Heart left ventricle (tissue), 13 donors: ENCODE measurements around the gene MMP21.

ENCODE experiments used
- POLR2A ChIP-seq, 2 donors: fragments of 450-650 bp; IDR thresholded peaks; one replicate each; pipeline ENCODE4 v1.6.1; 2017; ENCODE audit warnings: antibody characterized with exemption in 2 of 2, mild to moderate bottlenecking in 2 of 2, moderate library complexity in 2 of 2
- TF ChIP-seq, protein P1 (sequence below), 12 donors: fragments of 200-600 bp; sonication (generic) in 4 of 12; IDR thresholded peaks; one replicate each; pipeline versions ENCODE4 v1.5.0 to v1.8.0; 2018 to 2022; ENCODE audit warnings: antibody characterized with exemption in 12 of 12, mild to moderate bottlenecking in 5 of 12
- donor health status: ischemic (EF 13 %, LVEDD 7.1; RV severe dilation, severe dysfunction).
- donor health status: DM: no; HTN: yes; CAD: no.
- donor health status: DM: no; HTN: no; CAD: no.
- donor health status: ischemic (EF 25% LVEDD 6.9; RV normal size, moderate dysfunction).
- donor health status: ischemic (EF 25% LVEDD 5.7; RV mildly dilated, moderate dysfunction).
- donor health status: ischemic (EF 35%, LVEDD 5.7; RV mildly dilated, moderate dysfunction).
- donor health status: nonischemic (EF 11% LVEDD 7.7; RV severe dilation, severe dysfunction).
- donor health status: DM: yes; HTN: yes; CAD: no.
- donor health status: PGD.
- donor health status: ischemic (EF 29% LVEDD 5.4; RV normal size, mild dysfunction).
- donor health status: nonischemic (EF 23%, LVEDD 6.1; RV moderate dilation, normal function).

DNA sequence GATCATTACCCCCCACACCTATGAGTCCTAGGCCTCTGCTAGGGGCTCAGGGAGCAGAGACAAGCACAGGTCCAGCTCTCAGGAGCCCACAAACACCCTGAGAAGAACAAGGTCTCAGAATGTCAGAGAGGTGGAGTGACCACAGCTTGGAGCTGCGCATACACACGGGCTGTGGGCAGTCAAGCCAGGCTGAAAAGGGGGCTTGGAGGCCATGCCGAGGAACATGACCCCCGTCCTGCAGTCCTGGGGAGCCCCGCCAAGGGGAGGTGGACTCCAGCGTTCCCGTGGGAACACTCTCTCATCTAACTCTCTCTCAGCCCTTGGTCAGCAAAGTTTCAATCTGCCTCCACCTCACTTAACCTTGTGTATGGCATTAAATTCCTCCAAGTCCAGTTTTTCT lies 7.8 kb upstream of the MMP21 start:
- TF ChIP-seq, protein P1, sequence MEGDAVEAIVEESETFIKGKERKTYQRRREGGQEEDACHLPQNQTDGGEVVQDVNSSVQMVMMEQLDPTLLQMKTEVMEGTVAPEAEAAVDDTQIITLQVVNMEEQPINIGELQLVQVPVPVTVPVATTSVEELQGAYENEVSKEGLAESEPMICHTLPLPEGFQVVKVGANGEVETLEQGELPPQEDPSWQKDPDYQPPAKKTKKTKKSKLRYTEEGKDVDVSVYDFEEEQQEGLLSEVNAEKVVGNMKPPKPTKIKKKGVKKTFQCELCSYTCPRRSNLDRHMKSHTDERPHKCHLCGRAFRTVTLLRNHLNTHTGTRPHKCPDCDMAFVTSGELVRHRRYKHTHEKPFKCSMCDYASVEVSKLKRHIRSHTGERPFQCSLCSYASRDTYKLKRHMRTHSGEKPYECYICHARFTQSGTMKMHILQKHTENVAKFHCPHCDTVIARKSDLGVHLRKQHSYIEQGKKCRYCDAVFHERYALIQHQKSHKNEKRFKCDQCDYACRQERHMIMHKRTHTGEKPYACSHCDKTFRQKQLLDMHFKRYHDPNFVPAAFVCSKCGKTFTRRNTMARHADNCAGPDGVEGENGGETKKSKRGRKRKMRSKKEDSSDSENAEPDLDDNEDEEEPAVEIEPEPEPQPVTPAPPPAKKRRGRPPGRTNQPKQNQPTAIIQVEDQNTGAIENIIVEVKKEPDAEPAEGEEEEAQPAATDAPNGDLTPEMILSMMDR (IDR thresholded peaks at IDR 0.05) = no peak
- TF ChIP-seq POLR2A (IDR thresholded peaks at IDR 0.05) = no peak
